ENCODE results near the gene PRDM16.

PRDM16 gene

GRCh38 chr1:3106216-3106615 lies 37.2 kb downstream of the PRDM16 start:
- ATAC-seq = no peak
- TF ChIP-seq PPARA (CRISPR knock-in tag; IDR thresholded peaks at IDR 0.05; ENCODE audit: borderline replicate concordance) = no peak
- no peak for TF ChIP-seq ZFP3 (CRISPR knock-in tag; IDR thresholded peaks at IDR 0.05)
- TF ChIP-seq TOX (CRISPR knock-in tag; IDR thresholded peaks at IDR 0.05; ENCODE audit: borderline replicate concordance) = no peak
- TF ChIP-seq ZNF565 (CRISPR knock-in tag; conservative IDR thresholded peaks at IDR 0.05; ENCODE audit: low read depth) = no peak
- TF ChIP-seq GLIS3 (CRISPR knock-in tag; IDR thresholded peaks at IDR 0.05) = no peak
- TF ChIP-seq ARNTL (CRISPR knock-in tag; IDR thresholded peaks at IDR 0.05; ENCODE audit: borderline replicate concordance, low read depth) = no peak
- TF ChIP-seq ISL1 (CRISPR knock-in tag; IDR thresholded peaks at IDR 0.05) = no peak
- no peak for TF ChIP-seq POU6F1 (CRISPR knock-in tag; IDR thresholded peaks at IDR 0.05; ENCODE audit: borderline replicate concordance, low read depth)
- no peak for TF ChIP-seq BACH2 (CRISPR knock-in tag; IDR thresholded peaks at IDR 0.05; ENCODE audit: borderline replicate concordance)
- no peak for TF ChIP-seq CSRNP3 (CRISPR knock-in tag; IDR thresholded peaks at IDR 0.05)
- TF ChIP-seq, protein P1, sequence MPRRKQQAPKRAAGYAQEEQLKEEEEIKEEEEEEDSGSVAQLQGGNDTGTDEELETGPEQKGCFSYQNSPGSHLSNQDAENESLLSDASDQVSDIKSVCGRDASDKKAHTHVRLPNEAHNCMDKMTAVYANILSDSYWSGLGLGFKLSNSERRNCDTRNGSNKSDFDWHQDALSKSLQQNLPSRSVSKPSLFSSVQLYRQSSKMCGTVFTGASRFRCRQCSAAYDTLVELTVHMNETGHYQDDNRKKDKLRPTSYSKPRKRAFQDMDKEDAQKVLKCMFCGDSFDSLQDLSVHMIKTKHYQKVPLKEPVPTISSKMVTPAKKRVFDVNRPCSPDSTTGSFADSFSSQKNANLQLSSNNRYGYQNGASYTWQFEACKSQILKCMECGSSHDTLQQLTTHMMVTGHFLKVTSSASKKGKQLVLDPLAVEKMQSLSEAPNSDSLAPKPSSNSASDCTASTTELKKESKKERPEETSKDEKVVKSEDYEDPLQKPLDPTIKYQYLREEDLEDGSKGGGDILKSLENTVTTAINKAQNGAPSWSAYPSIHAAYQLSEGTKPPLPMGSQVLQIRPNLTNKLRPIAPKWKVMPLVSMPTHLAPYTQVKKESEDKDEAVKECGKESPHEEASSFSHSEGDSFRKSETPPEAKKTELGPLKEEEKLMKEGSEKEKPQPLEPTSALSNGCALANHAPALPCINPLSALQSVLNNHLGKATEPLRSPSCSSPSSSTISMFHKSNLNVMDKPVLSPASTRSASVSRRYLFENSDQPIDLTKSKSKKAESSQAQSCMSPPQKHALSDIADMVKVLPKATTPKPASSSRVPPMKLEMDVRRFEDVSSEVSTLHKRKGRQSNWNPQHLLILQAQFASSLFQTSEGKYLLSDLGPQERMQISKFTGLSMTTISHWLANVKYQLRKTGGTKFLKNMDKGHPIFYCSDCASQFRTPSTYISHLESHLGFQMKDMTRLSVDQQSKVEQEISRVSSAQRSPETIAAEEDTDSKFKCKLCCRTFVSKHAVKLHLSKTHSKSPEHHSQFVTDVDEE (CRISPR knock-in tag; IDR thresholded peaks at IDR 0.05) = no peak
- no peak for TF ChIP-seq ZC3H10 (CRISPR knock-in tag; IDR thresholded peaks at IDR 0.05)
- TF ChIP-seq CREB5 (CRISPR knock-in tag; IDR thresholded peaks at IDR 0.05; ENCODE audit: low read depth) = no peak
- TF ChIP-seq ZNF70 (CRISPR knock-in tag; IDR thresholded peaks at IDR 0.05) = no peak
- TF ChIP-seq ESRRG (CRISPR knock-in tag; IDR thresholded peaks at IDR 0.05) = no peak
- no peak for TF ChIP-seq SNAI2 (CRISPR knock-in tag; IDR thresholded peaks at IDR 0.05)

DNA sequence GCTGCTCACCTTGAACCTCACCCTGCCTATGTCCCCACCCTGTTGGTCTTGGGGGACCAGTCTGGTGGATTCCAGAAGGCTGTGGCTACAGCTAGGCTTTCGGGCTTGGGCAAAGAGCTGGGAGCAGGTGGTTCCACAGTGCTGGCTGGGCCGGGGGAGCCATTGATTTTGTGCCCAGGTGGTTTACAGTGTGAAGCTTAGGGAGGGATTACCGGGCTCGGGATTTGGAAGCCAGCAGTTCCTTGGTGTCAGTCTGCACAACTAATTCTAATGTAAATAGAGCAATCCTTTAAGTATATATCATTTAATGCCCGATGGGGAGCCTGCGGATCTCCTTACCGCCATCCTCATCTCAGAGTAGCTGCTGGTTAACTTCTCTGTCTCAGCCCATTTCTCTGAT lies 38.2 kb downstream of the PRDM16 start:
- TF ChIP-seq ZNF565 (CRISPR knock-in tag; conservative IDR thresholded peaks at IDR 0.05; ENCODE audit: low read depth) = no peak
- TF ChIP-seq CSRNP3 (CRISPR knock-in tag; IDR thresholded peaks at IDR 0.05) = no peak
- TF ChIP-seq, protein P1 (CRISPR knock-in tag; IDR thresholded peaks at IDR 0.05) = no peak
- no peak for TF ChIP-seq SNAI2 (CRISPR knock-in tag; IDR thresholded peaks at IDR 0.05)
- no peak for TF ChIP-seq PPARA (CRISPR knock-in tag; IDR thresholded peaks at IDR 0.05; ENCODE audit: borderline replicate concordance)
- TF ChIP-seq ZNF70 (CRISPR knock-in tag; IDR thresholded peaks at IDR 0.05) = no peak
- TF ChIP-seq CREB5 (CRISPR knock-in tag; IDR thresholded peaks at IDR 0.05; ENCODE audit: low read depth) = no peak
- no peak for TF ChIP-seq ESRRG (CRISPR knock-in tag; IDR thresholded peaks at IDR 0.05)
- no peak for TF ChIP-seq ISL1 (CRISPR knock-in tag; IDR thresholded peaks at IDR 0.05)
- TF ChIP-seq RARB (CRISPR knock-in tag; IDR thresholded peaks at IDR 0.05) = no peak
- no peak for TF ChIP-seq POU6F1 (CRISPR knock-in tag; IDR thresholded peaks at IDR 0.05; ENCODE audit: borderline replicate concordance, low read depth)
- TF ChIP-seq PATZ1 (CRISPR knock-in tag; IDR thresholded peaks at IDR 0.05; ENCODE audit: borderline replicate concordance) = no peak
- no peak for TF ChIP-seq ZFP30 (CRISPR knock-in tag; IDR thresholded peaks at IDR 0.05)

More for the DNA sequence above, 38.2 kb downstream of the PRDM16 start:
- ATAC-seq = no peak
